ENCODE results near the gene COL4A4.
A peak's percentile ranks its signal among the peaks of the same experiment; 100 is the strongest.
"Not testable (repeated sequence)": the region's sequence is repeated elsewhere in the genome, so short reads cannot be mapped to it uniquely, and the experiment has no call there.

COL4A4 gene

DNA sequence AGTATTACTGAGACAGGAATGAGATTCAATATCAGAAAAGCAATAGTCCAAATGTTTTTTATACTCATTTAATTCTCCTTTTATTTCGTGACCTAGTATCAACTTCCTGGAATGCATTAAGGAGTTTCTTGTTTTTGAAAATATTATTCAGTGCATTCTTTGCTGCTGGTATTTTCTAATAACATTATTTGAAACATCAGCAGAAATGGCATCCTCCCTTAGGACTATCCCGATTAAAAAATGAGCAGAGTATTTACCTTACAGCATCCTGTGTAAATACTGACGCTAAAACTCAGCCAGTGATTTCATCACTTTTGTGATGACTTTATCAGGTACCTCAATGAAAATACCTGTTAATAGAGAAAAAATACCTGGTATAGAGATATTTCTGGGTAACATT, 16.8 kb upstream of the COL4A4 start:
- Mint-ChIP-seq H3K9me3 (no peaks in the 10 kb centered on the region), H3K4me3 (no peak overlapping the region), H3K36me3 (ENCODE audit: low read depth) (no peaks in the 10 kb centered on the region), H3K27ac (no peak overlapping the region), H3K4me1 (ENCODE audit: low read depth) (no peaks in the 10 kb centered on the region), H3K27me3 (peaks cover 12% of the 10 kb centered on the region)
- DNase-seq = no peak

- Mint-ChIP-seq H3K27me3 (peaks cover 8% of the 10 kb centered on the region), H3K4me3 (no peak overlapping the region)
- no peak for DNase-seq
These were observed 16.1 kb upstream of the COL4A4 start for GRCh38 chr2:227179988-227180685.

GRCh38 chr2:227177592-227178336, 13.8 kb upstream of the COL4A4 start:
- no peaks in the 10 kb centered on the region for H3K9me3 Mint-ChIP-seq
- H3K27me3 Mint-ChIP-seq = peaks cover 12% of the 10 kb centered on the region
- H3K27ac Mint-ChIP-seq = no peak overlapping the region
- H3K4me3 Mint-ChIP-seq = no peak overlapping the region
- no peaks in the 10 kb centered on the region for H3K36me3 Mint-ChIP-seq (ENCODE audit: low read depth)
- no peaks in the 10 kb centered on the region for H3K4me1 Mint-ChIP-seq (ENCODE audit: low read depth)
- DNase-seq = no peak

More at GRCh38 chr2:227179988-227180685, 16.1 kb upstream of the COL4A4 start:
- Mint-ChIP-seq H3K9me3 (no peaks in the 10 kb centered on the region), H3K36me3 (ENCODE audit: low read depth) (no peaks in the 10 kb centered on the region), H3K27ac (no peak overlapping the region), H3K4me1 (ENCODE audit: low read depth) (no peaks in the 10 kb centered on the region)

DNA sequence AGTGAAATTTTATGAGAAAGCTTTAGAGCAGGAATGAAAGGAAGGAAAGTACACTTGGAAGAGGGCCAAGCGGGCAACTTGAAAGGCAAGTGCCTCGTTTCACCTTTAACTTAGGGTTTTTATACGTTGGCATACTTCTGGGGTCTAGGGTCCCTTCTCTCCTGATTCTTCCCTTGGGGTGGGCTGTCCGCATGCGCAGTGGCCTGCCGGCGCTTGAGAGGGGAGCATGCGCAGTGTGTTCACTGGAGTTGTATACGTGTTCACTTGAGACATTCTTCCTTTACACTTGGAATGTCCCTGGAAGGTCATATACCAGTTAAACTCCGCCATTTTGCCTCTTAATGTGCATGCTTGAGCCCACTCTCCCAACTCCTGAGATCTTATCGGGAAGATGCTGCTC, 7.8 kb upstream of the COL4A4 start:
- H3K4me1 Mint-ChIP-seq (ENCODE audit: low read depth); H3K9me3 Mint-ChIP-seq; H3K4me3 Mint-ChIP-seq; H3K27ac Mint-ChIP-seq; DNase-seq; H3K36me3 Mint-ChIP-seq (ENCODE audit: low read depth): not testable (repeated sequence)
- H3K27me3 Mint-ChIP-seq = peaks cover 37% of the 10 kb centered on the region

- H3K36me3 Mint-ChIP-seq (ENCODE audit: low read depth) = no peaks in the 10 kb centered on the region
These were observed 822 bp upstream of the COL4A4 start for GRCh38 chr2:227164763-227165291.

GRCh38 chr2:227163485-227163997, 464 bp downstream of the COL4A4 start:
- H3K27me3 Mint-ChIP-seq = peaks cover 83% of the 10 kb centered on the region
- peak overlapping the region; percentile 53 for H3K4me3 Mint-ChIP-seq
- DNase-seq = no peak
- H3K36me3 Mint-ChIP-seq (ENCODE audit: low read depth) = no peaks in the 10 kb centered on the region
- H3K4me1 Mint-ChIP-seq (ENCODE audit: low read depth) = peaks cover 9% of the 10 kb centered on the region
- H3K9me3 Mint-ChIP-seq = peaks cover 8% of the 10 kb centered on the region
- no peak overlapping the region for H3K27ac Mint-ChIP-seq

More at GRCh38 chr2:227164763-227165291, 822 bp upstream of the COL4A4 start:
- Mint-ChIP-seq H3K4me3 (peak overlapping the region; percentile 63), H3K4me1 (ENCODE audit: low read depth) (peaks cover 9% of the 10 kb centered on the region), H3K27me3 (peaks cover 73% of the 10 kb centered on the region), H3K27ac (no peak overlapping the region), H3K9me3 (peaks cover 2% of the 10 kb centered on the region)
- peak; percentile 32 for DNase-seq

GRCh38 chr2:227161947-227162346, 2.1 kb downstream of the COL4A4 start:
- no peaks in the 10 kb centered on the region for H3K36me3 Mint-ChIP-seq (ENCODE audit: low read depth)
- H3K4me1 Mint-ChIP-seq (ENCODE audit: low read depth) = peaks cover 9% of the 10 kb centered on the region
- no peak overlapping the region for H3K27ac Mint-ChIP-seq
- DNase-seq = no peak
- H3K9me3 Mint-ChIP-seq = peaks cover 8% of the 10 kb centered on the region
- H3K4me3 Mint-ChIP-seq = no peak overlapping the region
- H3K27me3 Mint-ChIP-seq = peaks cover 74% of the 10 kb centered on the region

DNA sequence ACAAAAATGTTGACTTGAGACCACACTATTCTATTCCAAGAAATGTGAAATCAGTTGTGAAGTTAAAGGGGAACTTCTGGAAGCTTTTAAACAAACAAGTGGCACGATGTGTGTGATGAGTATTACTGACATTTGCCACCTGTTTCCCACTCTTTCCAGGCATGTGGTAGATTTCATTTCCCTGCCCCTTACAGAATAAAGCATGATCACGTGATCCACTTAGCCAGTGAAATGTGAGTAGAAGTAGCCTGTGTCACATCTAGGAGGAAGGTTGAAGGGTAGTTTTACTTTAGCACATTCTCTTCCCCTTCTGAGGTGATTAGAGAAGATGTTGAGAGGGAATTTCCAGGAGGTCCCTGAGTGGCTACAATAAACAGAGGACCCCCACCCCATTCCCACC, 3.8 kb downstream of the COL4A4 start:
- DNase-seq = no peak
- H3K4me3 Mint-ChIP-seq = no peak overlapping the region
- peaks cover 8% of the 10 kb centered on the region for H3K9me3 Mint-ChIP-seq
- no peaks in the 10 kb centered on the region for H3K36me3 Mint-ChIP-seq (ENCODE audit: low read depth)
- peaks cover 9% of the 10 kb centered on the region for H3K4me1 Mint-ChIP-seq (ENCODE audit: low read depth)
- no peak overlapping the region for H3K27ac Mint-ChIP-seq
- H3K27me3 Mint-ChIP-seq = peaks cover 70% of the 10 kb centered on the region

DNA sequence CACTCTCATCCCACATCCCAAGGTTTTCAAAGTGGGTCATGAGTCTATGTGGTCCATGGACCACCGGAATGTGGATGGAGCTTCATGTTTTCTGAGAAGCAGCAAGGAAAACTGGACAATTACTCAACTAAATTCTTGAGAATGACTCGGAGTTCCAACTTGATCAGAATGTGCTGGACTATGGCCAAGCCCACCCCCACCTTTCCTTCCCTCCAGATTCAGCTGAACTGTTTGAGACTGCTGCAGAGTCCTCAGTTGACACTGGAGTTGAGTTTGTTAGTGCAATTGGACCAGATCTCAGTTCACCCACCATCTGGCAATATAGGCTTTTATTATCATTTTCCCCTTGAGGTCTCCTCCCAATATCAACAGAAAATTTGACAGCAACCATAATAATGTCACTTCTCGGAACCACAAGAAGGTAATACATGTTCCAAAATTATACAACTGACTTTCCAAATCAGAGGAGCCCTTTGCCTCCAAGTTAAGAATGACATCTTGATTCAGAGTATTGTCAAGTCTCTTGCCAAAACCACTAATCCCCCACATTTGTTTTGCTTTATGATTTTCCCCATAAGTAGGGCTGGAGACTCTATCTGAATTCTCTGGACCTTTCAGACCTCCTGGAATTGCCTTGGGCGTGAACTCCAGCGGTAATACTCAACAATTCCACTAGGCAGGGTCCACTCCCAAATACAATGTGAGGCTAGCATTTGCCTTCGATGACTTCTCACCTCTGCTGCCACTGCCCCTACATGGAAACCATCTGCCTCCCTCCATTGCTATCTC, 8.8 kb downstream of the COL4A4 start:
- Mint-ChIP-seq H3K4me1 (ENCODE audit: low read depth) (no peaks in the 10 kb centered on the region), H3K27me3 (peaks cover 64% of the 10 kb centered on the region)
- no peak for DNase-seq

GRCh38 chr2:227153758-227154486, 10.1 kb downstream of the COL4A4 start:
- Mint-ChIP-seq H3K27me3 (peaks cover 57% of the 10 kb centered on the region), H3K27ac (no peak overlapping the region), H3K36me3 (ENCODE audit: low read depth) (no peaks in the 10 kb centered on the region), H3K9me3 (peaks cover 6% of the 10 kb centered on the region), H3K4me3 (no peak overlapping the region), H3K4me1 (ENCODE audit: low read depth) (no peaks in the 10 kb centered on the region)
- DNase-seq = no peak

More for the DNA sequence above, 8.8 kb downstream of the COL4A4 start:
- Mint-ChIP-seq H3K4me3 (no peak overlapping the region), H3K27ac (no peak overlapping the region), H3K36me3 (ENCODE audit: low read depth) (no peaks in the 10 kb centered on the region), H3K9me3 (peaks cover 8% of the 10 kb centered on the region)

DNA sequence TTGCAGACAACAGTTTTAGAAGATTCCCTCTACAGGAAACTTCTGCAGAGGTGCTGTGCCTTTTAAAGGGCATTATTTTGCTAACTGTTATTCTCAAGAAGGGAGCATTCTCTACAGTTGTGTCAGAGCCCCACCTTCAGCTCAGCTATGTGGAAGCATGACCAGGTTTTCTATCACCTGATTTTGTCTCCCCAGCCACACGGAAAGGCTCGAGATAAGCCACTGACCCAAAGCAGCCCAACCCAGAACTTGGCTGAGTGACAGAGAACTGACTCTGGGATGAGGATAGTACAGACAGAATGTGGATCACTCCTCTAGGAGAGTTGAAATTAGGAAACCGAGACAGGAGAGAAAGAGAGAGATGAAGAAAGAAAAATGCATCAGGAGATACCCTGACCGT, 10.7 kb downstream of the COL4A4 start:
- Mint-ChIP-seq H3K9me3 (peaks cover 6% of the 10 kb centered on the region), H3K4me3 (no peak overlapping the region), H3K27me3 (peaks cover 56% of the 10 kb centered on the region), H3K4me1 (ENCODE audit: low read depth) (no peaks in the 10 kb centered on the region), H3K36me3 (ENCODE audit: low read depth) (no peaks in the 10 kb centered on the region), H3K27ac (no peak overlapping the region)
- no peak for DNase-seq

DNA sequence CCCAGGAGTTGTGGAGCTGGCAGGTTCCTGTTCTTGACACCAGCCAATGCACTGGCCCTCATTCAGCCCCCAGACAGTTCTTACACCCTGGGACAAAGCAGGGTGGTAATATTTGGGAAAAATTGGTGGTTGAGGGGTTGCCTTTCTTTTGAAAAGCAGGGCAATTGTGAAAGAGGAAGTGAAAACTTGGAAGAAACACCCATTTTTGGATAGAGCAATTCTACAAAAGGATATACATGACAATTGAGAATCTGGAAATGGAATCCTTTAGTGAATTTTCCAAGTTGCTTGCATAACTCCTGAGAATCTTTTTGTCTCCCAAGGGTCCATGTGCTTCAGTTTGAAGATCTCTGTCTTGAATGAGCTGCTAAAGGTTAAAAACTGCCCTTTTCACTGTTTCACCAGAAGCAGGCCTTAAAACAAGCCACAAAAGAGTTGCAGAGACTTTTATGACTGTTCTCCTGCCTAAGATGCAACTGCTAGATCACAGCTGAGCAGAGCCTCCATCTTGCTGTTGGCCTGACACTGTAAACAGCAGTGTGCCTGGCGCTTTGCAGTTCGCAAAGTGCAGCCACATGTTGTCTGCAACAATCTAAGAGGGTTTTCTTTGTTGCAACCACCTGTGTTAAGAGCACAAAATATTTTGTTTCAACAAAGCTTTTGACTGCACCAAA, 11.8 kb downstream of the COL4A4 start:
- Mint-ChIP-seq H3K4me1 (ENCODE audit: low read depth) (no peaks in the 10 kb centered on the region), H3K36me3 (ENCODE audit: low read depth) (no peaks in the 10 kb centered on the region), H3K27me3 (peaks cover 56% of the 10 kb centered on the region), H3K9me3 (peaks cover 10% of the 10 kb centered on the region), H3K27ac (no peak overlapping the region), H3K4me3 (no peak overlapping the region)
- DNase-seq = no peak

- Mint-ChIP-seq H3K27ac (no peak overlapping the region), H3K4me1 (ENCODE audit: low read depth) (no peaks in the 10 kb centered on the region), H3K9me3 (peaks cover 10% of the 10 kb centered on the region), H3K4me3 (no peak overlapping the region), H3K36me3 (ENCODE audit: low read depth) (no peaks in the 10 kb centered on the region), H3K27me3 (peaks cover 51% of the 10 kb centered on the region)
- DNase-seq = no peak
These were observed 13.6 kb downstream of the COL4A4 start for GRCh38 chr2:227150222-227150936.

Data from activated T-cell treated with anti-CD3 and anti-CD28 coated beads, Interleukin-2, amount 50 U/mL, for 24 hours (primary cell).